ENCODE data around the gene TUBA4A. TPM values are rescaled to one million over a fixed set of nuclear protein-coding genes. Genes with fewer than 3 reads are reported as not detected.
A peak's percentile ranks its signal among the peaks of the same experiment; 100 is the strongest.

TUBA4A gene
- total and polyA plus RNA-seq, 2 of the 8 experiments (the other 6 are each of a cell fraction or from before 2014, with no cell fraction given) = 67.3 to 172 TPM

GRCh38 chr2:219218217-219218731 lies 35.4 kb downstream of the TUBA4A start:
- Histone ChIP-seq H4K20me1 (replicated peaks in 1 of 2; ENCODE audit: control insufficient read depth in 1 of 2, insufficient read depth in 2 of 2, low read length in 2 of 2) (peaks cover 0 to 2% of the 10 kb centered on the region in 2 experiments), H2BK20ac (ENCODE audit: low read length) (no peak overlapping the region), H3K18ac (ENCODE audit: extremely low read depth, low read length) (peak overlapping the region; percentile 98), H3K27me3 (replicated peaks in 1 of 4; ENCODE audit: control insufficient read depth in 3 of 4, extremely low read depth in 1 of 4, insufficient read depth in 3 of 4, low read length in 3 of 4) (no peaks in the 10 kb centered on the region; a peak in 1 of 7 replicates), H3K23ac (ENCODE audit: insufficient read length) (no peak overlapping the region), H3K79me1 (ENCODE audit: low read depth, low read length) (no peaks in the 10 kb centered on the region), H3K9ac (replicated peaks in 1 of 4; ENCODE audit: extremely low read depth in 1 of 4, low read depth in 3 of 4, low read length in 3 of 4) (peak overlapping the region; percentile 59 to 93 (median 88); a peak in 6 of 7 replicates), H2BK15ac (ENCODE audit: low read length) (no peak overlapping the region), H3K4me1 (replicated peaks in 1 of 4; ENCODE audit: control insufficient read depth in 3 of 4, insufficient read depth in 4 of 4, low read length in 3 of 4) (peaks cover 0 to 12% (median 6%) of the 10 kb centered on the region in 4 experiments; a peak in 3 of 7 replicates), H3K4me2 (ENCODE audit: insufficient read depth in 1 of 2, low read depth in 2 of 2, low read length in 2 of 2) (peak overlapping the region; percentile 88 to 96), H2AK5ac (ENCODE audit: low read depth, low read length) (no peak overlapping the region), H4K8ac (ENCODE audit: extremely low read depth, insufficient read depth, low read length) (peak overlapping the region; percentile 95), H2BK5ac (ENCODE audit: low read depth, low read length) (peak overlapping the region; percentile 97), H3K14ac (ENCODE audit: insufficient read length) (no peak overlapping the region), H4K5ac (ENCODE audit: insufficient read length, low read depth, low read length) (peak overlapping the region; percentile 96), H3K36me3 (ENCODE audit: control insufficient read depth in 2 of 4, insufficient read depth in 4 of 4, low read length in 3 of 4) (peaks cover 11 to 43% (median 30%) of the 10 kb centered on the region in 4 experiments; a peak in 7 of 8 replicates), H4K91ac (replicated peaks; ENCODE audit: insufficient read length, low read length) (peak overlapping the region; percentile 100), H2BK120ac (replicated peaks; ENCODE audit: low read depth, low read length) (no peak overlapping the region), H2BK12ac (ENCODE audit: low read depth, low read length) (peak overlapping the region; percentile 90; the same call in 1 of the 2 replicates), H3K4ac (replicated peaks; ENCODE audit: insufficient read length, low read depth, low read length) (peak overlapping the region; percentile 99), H3K23me2 (ENCODE audit: low read depth, low read length) (peaks cover 14% of the 10 kb centered on the region), H3K56ac (replicated peaks; ENCODE audit: insufficient read length, low read depth, low read length) (peak overlapping the region; percentile 93), H2AFZ (ENCODE audit: low read length) (no peak overlapping the region; the same call in 1 of the 2 replicates), H3K4me3 (ENCODE audit: extremely low read depth in 1 of 4, insufficient read depth in 2 of 4, low read depth in 3 of 4, low read length in 4 of 4) (peak overlapping the region; percentile 66 to 80 (median 75)), H3K27ac (ENCODE audit: low read depth, low read length) (peak overlapping the region; percentile 3; the same call in 1 of the 2 replicates), H3K79me2 (ENCODE audit: control insufficient read depth in 1 of 2, insufficient read depth in 2 of 2, low read length in 2 of 2) (no peaks in the 10 kb centered on the region), H3K9me3 (ENCODE audit: insufficient read depth in 2 of 2, low read depth in 1 of 2, low read length in 1 of 2) (no peaks in the 10 kb centered on the region)
- FAIRE-seq (no peak), DNase-seq (ENCODE audit: low read depth in 1 of 2, low spot score in 2 of 2) (peak in 1 of 2 experiments; percentile 90)
- ChIA-PET POLR2A (ENCODE audit: partially characterized antibody) (interaction anchor here (0.8 to 14.0 kb wide), 28 partner anchors 9 to 106 kb away, joined by 3 to 190 read pairs (median 6); partner anchors contain the start of genes ANKZF1, ATG9A, CNPPD1 and DNAJB2), CTCF (ENCODE audit: partially characterized antibody) (interaction anchor here (0.6 to 1.8 kb wide), 3 partner anchors 26 to 60 kb away, joined by 3 to 4 read pairs (median 3); no protein-coding TSS in a partner anchor)
- WGBS, 2 experiments (ENCODE audit: extremely low coverage in 1 of 2, insufficient coverage in 1 of 2, insufficient read length in 1 of 2, insufficient replicate concordance in 2 of 2, low coverage in 1 of 2, low lambda C conversion rate in 2 of 2, missing lambda C conversion rate in 1 of 2) = 2% methylated on average over 27 of the region's 37 CpGs; no CpG with 5 or more reads in 1 of the 2 experiments
- 0 out of 4 replicates have a peak, but pooled peaks of 1 of the 2 experiments have one; percentile 31 for TF ChIP-seq HDAC2 (IDR thresholded peaks at IDR 0.05; ENCODE audit: borderline replicate concordance in 1 of 2, low read depth in 2 of 2, low read length in 2 of 2)
- TF ChIP-seq SIN3A (conservative IDR thresholded peaks at IDR 0.05 in 1 of 2, IDR thresholded peaks at IDR 0.05 in 1 of 2; ENCODE audit: low read depth in 1 of 2, low read length in 2 of 2) = peak; percentile 69 to 77; a peak in 1 of 4 replicates
- no peak for TF ChIP-seq RAD21 (IDR thresholded peaks at IDR 0.05 in 1 of 2, conservative IDR thresholded peaks at IDR 0.05 in 1 of 2; ENCODE audit: low read depth in 2 of 2, low read length in 2 of 2)
- no peak for TF ChIP-seq RBBP5 (IDR thresholded peaks at IDR 0.05; ENCODE audit: borderline replicate concordance, low read depth, low read length)
- TF ChIP-seq EP300 (IDR thresholded peaks at IDR 0.05; ENCODE audit: borderline replicate concordance in 1 of 2, low read depth in 2 of 2, low read length in 2 of 2) = no peak
- TF ChIP-seq POU5F1 (IDR thresholded peaks at IDR 0.05; ENCODE audit: low read depth, low read length) = no peak
- TF ChIP-seq SAP30 (IDR thresholded peaks at IDR 0.05; ENCODE audit: insufficient read depth, insufficient replicate concordance, low read length) = peak; percentile 73
- no peak for TF ChIP-seq MAFK (IDR thresholded peaks at IDR 0.05; ENCODE audit: low read depth, low read length)
- TF ChIP-seq RFX5 (IDR thresholded peaks at IDR 0.05; ENCODE audit: borderline replicate concordance, low read depth, low read length) = no peak
- no peak for TF ChIP-seq PHF8 (conservative IDR thresholded peaks at IDR 0.05; ENCODE audit: low read depth, low read length)

Measured in H1 (cell line).